SK-N-SH treated with all-trans-retinoic acid at 6 μM for 48 hours (cell line): ENCODE measurements around the gene TNNI3K.

Experiments used
- ATAC-seq: fragments of 200-7000 bp; cut with Tn5 transposase; 3 replicates; pipeline ENCODE4 v1.9.1; 2020; ENCODE audit warnings: mild to moderate bottlenecking, moderate library complexity
- ARNTL ChIP-seq: fragments of 450-650 bp; formaldehyde crosslinking; IDR thresholded peaks from 2 replicates; pipeline ENCODE4 v1.5.0; 2020; ENCODE audit warnings: low read depth, mild to moderate bottlenecking, moderate library complexity, borderline replicate concordance
- CREB5 ChIP-seq: fragments of 250-450 bp; sonication (Bioruptor Pico); IDR thresholded peaks from 2 replicates; pipeline ENCODE4 v1.5.1; 2020; ENCODE audit warnings: low read depth, mild to moderate bottlenecking, moderate library complexity
- CSDC2 ChIP-seq: fragments of 250-450 bp; sonication (Bioruptor Pico); IDR thresholded peaks from 2 replicates; pipeline ENCODE4 v1.5.0; 2020; ENCODE audit warnings: mild to moderate bottlenecking, moderate library complexity
- CSRNP3 ChIP-seq: fragments of 250-450 bp; sonication (Bioruptor Pico); IDR thresholded peaks from 2 replicates; pipeline ENCODE4 v1.5.1; 2021; ENCODE audit warnings: mild to moderate bottlenecking, moderate library complexity
- ESRRG ChIP-seq: fragments of 250-450 bp; sonication (Bioruptor Pico); IDR thresholded peaks from 2 replicates; pipeline ENCODE4 v1.6.1; 2021; ENCODE audit warnings: mild to moderate bottlenecking
- GLIS3 ChIP-seq: fragments of 250-450 bp; sonication (Bioruptor Pico); IDR thresholded peaks from 2 replicates; pipeline ENCODE4 v1.5.0; 2020; ENCODE audit warnings: mild to moderate bottlenecking, moderate library complexity
- ISL1 ChIP-seq: fragments of 250-450 bp; sonication (Bioruptor Pico); IDR thresholded peaks from 2 replicates; pipeline ENCODE4 v2.1.2; 2022; ENCODE audit warnings: mild to moderate bottlenecking, moderate library complexity
- OSR1 ChIP-seq: fragments of 250-450 bp; sonication (Bioruptor Pico); IDR thresholded peaks from 2 replicates; pipeline ENCODE4 v1.8.0; 2022; ENCODE audit warnings: moderate library complexity, mild to moderate bottlenecking, inconsistent platforms
- PATZ1 ChIP-seq: fragments of 250-450 bp; sonication (Bioruptor Pico); IDR thresholded peaks from 2 replicates; pipeline ENCODE4 v1.8.0; 2020; ENCODE audit warnings: mild to moderate bottlenecking, moderate library complexity, borderline replicate concordance
- RARB ChIP-seq: fragments of 250-450 bp; sonication (Bioruptor Pico); IDR thresholded peaks from 2 replicates; pipeline ENCODE4 v1.8.0; 2021; ENCODE audit warnings: mild to moderate bottlenecking, moderate library complexity
- SNAI2 ChIP-seq: fragments of 250-450 bp; sonication (Bioruptor Pico); IDR thresholded peaks from 2 replicates; pipeline ENCODE4 v1.5.0; 2020; ENCODE audit warnings: mild to moderate bottlenecking, moderate library complexity
- TCF4 ChIP-seq: fragments of 250-450 bp; sonication (Bioruptor Pico); IDR thresholded peaks from 2 replicates; pipeline ENCODE4 v1.8.0; 2021; ENCODE audit warnings: mild to moderate bottlenecking, moderate library complexity, borderline replicate concordance
- TOX ChIP-seq: fragments of 250-450 bp; sonication (Bioruptor Pico); IDR thresholded peaks from 2 replicates; pipeline ENCODE4 v1.8.0; 2021; ENCODE audit warnings: mild to moderate bottlenecking, moderate library complexity, borderline replicate concordance
- TSHZ2 ChIP-seq: fragments of 250-450 bp; sonication (Bioruptor Pico); IDR thresholded peaks from 2 replicates; pipeline ENCODE4 v1.5.0; 2020; ENCODE audit warnings: mild to moderate bottlenecking, moderate library complexity
- ZC3H10 ChIP-seq: fragments of 250-450 bp; sonication (Bioruptor Pico); IDR thresholded peaks from 2 replicates; pipeline ENCODE4 v1.5.1; 2021; ENCODE audit warnings: mild to moderate bottlenecking, moderate library complexity
- ZNF8 ChIP-seq: fragments of 450-650 bp; formaldehyde crosslinking; IDR thresholded peaks from 2 replicates; pipeline ENCODE4 v1.5.0; 2020; ENCODE audit warnings: mild to moderate bottlenecking, moderate library complexity

Gene TNNI3K

GRCh38 chr1:74452035-74452434 is 216.8 kb downstream of the TNNI3K start:
- TF ChIP-seq ZC3H10 (CRISPR knock-in tag) (no peak), TOX (no peak), CSRNP3 (CRISPR knock-in tag) (no peak), RARB (CRISPR knock-in tag) (no peak), GLIS3 (CRISPR knock-in tag) (no peak), SNAI2 (CRISPR knock-in tag) (no peak), ESRRG (CRISPR knock-in tag) (no peak)

GRCh38 chr1:74453277-74453676 is 218.1 kb downstream of the TNNI3K start:
- TF ChIP-seq GLIS3 (CRISPR knock-in tag): no peak
- TF ChIP-seq TCF4: no peak
- TF ChIP-seq, all 23 proteins: peak for 0

More at GRCh38 chr1:74452035-74452434, 216.8 kb downstream of the TNNI3K start:
- ATAC-seq: no peak

GRCh38 chr1:74455390-74455789 is 220.2 kb downstream of the TNNI3K start:
- TF ChIP-seq ZNF8 (CRISPR knock-in tag): no peak
- TF ChIP-seq TSHZ2 (CRISPR knock-in tag): no peak
- no peak for TF ChIP-seq TCF4
- TF ChIP-seq ARNTL (CRISPR knock-in tag): no peak
- TF ChIP-seq PATZ1 (CRISPR knock-in tag): no peak
- no peak for TF ChIP-seq OSR1 (CRISPR knock-in tag)
- no peak for TF ChIP-seq TOX
- no peak for TF ChIP-seq ISL1 (CRISPR knock-in tag)
- no peak for TF ChIP-seq CSRNP3 (CRISPR knock-in tag)
- TF ChIP-seq CREB5 (CRISPR knock-in tag): no peak
- TF ChIP-seq ZC3H10 (CRISPR knock-in tag): no peak
- no peak for TF ChIP-seq RARB (CRISPR knock-in tag)
- TF ChIP-seq CSDC2: no peak
- TF ChIP-seq, all 23 proteins: peak for 0
- ATAC-seq: no peak

More at GRCh38 chr1:74453277-74453676, 218.1 kb downstream of the TNNI3K start:
- no peak for ATAC-seq

GRCh38 chr1:74457253-74457652 is 222.1 kb downstream of the TNNI3K start:
- TF ChIP-seq OSR1 (CRISPR knock-in tag) (no peak), ISL1 (CRISPR knock-in tag) (peak; percentile 38)
- no peak for ATAC-seq

- 0 out of 2 replicates have a peak, but pooled peaks have one; percentile 30 for TF ChIP-seq TOX
- TF ChIP-seq ZC3H10 (CRISPR knock-in tag): 0 out of 2 replicates have a peak, but pooled peaks have one; percentile 36
- TF ChIP-seq CSRNP3 (CRISPR knock-in tag): no peak
- ATAC-seq: no peak
Observed at GRCh38 chr1:74463333-74463988, 228.3 kb downstream of the TNNI3K start.
